SKM-1 treated with dmso at 0.1 percent for 144 hours (cell line): ENCODE measurements around the gene TCEAL8.

Experiments used
- DNase-seq: peaks from one replicate; lab custom pipeline; 2025; ENCODE audit not compliant: unreplicated experiment; lab: John Stamatoyannopoulos, UW

TCEAL8 gene

GRCh38 chrX:103215425-103215991, 39.4 kb downstream of the TCEAL8 start:
- DNase-seq, result no peak

GRCh38 chrX:103214870-103215424, 40.0 kb downstream of the TCEAL8 start, which contains the start of gene BEX4:
Gene BEX4, plus strand, starts transcription at chrX:103215108. Its CDS starts 1,046 bp downstream, at chrX:103216154.
- no peak for DNase-seq

DNA sequence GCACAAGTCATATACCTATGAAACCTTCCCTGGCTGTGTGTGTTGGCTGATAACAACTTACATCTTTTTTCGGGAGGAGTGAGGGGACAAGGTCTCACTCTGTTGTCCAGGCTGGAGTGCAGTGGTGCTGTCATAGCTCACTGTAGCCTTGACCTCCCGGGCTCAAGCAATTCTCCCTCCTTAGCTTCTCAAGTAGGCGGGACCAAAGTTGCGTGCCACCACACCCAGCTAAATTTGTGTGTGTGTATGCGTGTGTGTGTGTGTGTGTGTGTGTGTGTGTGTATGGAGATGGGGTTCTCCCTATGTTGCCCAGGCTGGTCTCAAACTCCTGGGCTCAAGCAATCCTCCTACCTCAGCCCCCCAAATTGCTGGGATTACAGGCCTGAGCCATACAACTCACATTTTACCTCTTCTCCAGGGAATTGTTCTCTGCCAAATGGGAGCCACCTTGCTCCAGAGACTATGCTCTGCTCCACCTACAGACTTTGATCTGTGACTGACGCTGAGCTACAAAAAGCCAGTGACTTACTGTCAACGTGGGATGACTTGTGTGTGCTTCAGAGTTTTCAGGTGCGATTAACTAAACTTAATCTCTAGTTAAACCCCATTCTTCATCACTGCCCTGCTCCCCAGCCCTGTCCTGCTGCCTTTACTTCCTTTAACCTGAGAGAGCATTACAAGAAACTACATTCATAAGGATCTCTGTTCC, 42.1 kb downstream of the TCEAL8 start:
- DNase-seq, result no peak

- DNase-seq, result peak; percentile 14
Measured at GRCh38 chrX:103211012-103211715, 43.8 kb downstream of the TCEAL8 start.

GRCh38 chrX:103210056-103210455, 44.9 kb downstream of the TCEAL8 start:
- no peak for DNase-seq
